ENCODE data around the gene ENTPD6.
"Not testable (repeated sequence)": the region's sequence is repeated elsewhere in the genome, so short reads cannot be mapped to it uniquely, and the experiment has no call there.

ENTPD6 gene

GRCh38 chr20:25195014-25195961 is at the start of gene ENTPD6:
Gene ENTPD6 (plus strand): TSS chr20:25195712. CDS start chr20:25206537, 10,825 bp downstream.
- peak; percentile 93 for DNase-seq

GRCh38 chr20:25146976-25147375 is 48.5 kb upstream of the ENTPD6 start:
- no peak for DNase-seq

GRCh38 chr20:25147716-25148115 is 47.8 kb upstream of the ENTPD6 start:
- no peak for DNase-seq

- no peak for DNase-seq
Measured at GRCh38 chr20:25148181-25148981, 47.1 kb upstream of the ENTPD6 start.

GRCh38 chr20:25148982-25149846 is 46.3 kb upstream of the ENTPD6 start:
- DNase-seq, result no peak

GRCh38 chr20:25150016-25150415 is 45.5 kb upstream of the ENTPD6 start:
- no peak for DNase-seq

GRCh38 chr20:25158043-25158442 is 37.5 kb upstream of the ENTPD6 start:
- DNase-seq, result no peak

GRCh38 chr20:25160467-25160866 is 35.0 kb upstream of the ENTPD6 start:
- DNase-seq, result no peak

- DNase-seq, result no peak
Measured at GRCh38 chr20:25160897-25161296, 34.6 kb upstream of the ENTPD6 start.

- DNase-seq, result no peak
Measured at GRCh38 chr20:25165128-25165527, 30.4 kb upstream of the ENTPD6 start.

GRCh38 chr20:25166105-25166782 is 29.3 kb upstream of the ENTPD6 start:
- peak; percentile 35 for DNase-seq

GRCh38 chr20:25173321-25173720 is 22.2 kb upstream of the ENTPD6 start:
- DNase-seq, result no peak

- DNase-seq, result no peak
Measured at GRCh38 chr20:25173886-25174308, 21.6 kb upstream of the ENTPD6 start.

GRCh38 chr20:25176184-25176583 is 19.3 kb upstream of the ENTPD6 start:
- DNase-seq, result no peak

GRCh38 chr20:25177890-25178321 is 17.6 kb upstream of the ENTPD6 start:
- DNase-seq, result no peak

GRCh38 chr20:25178563-25179438 is 16.7 kb upstream of the ENTPD6 start:
- peak; percentile 75 for DNase-seq

- no peak for DNase-seq
Measured at GRCh38 chr20:25179439-25180089, 15.9 kb upstream of the ENTPD6 start.

GRCh38 chr20:25184391-25184790 is 11.1 kb upstream of the ENTPD6 start:
- not testable (repeated sequence) for DNase-seq

GRCh38 chr20:25187220-25187619 is 8.3 kb upstream of the ENTPD6 start:
- DNase-seq, result no peak

- no peak for DNase-seq
Measured at GRCh38 chr20:25187635-25188034, 7.9 kb upstream of the ENTPD6 start.

All from NCI-H2171 treated with DMSO at 0.1 percent for 48 hours (cell line).